ENCODE measurements around the gene TP53BP2.
"Not testable (repeated sequence)": the region's sequence is repeated elsewhere in the genome, so short reads cannot be mapped to it uniquely, and the experiment has no call there.

The TP53BP2 gene

GRCh38 chr1:223831755-223832636 lies 13.8 kb downstream of the TP53BP2 start:
- DNase-seq (ENCODE audit: low read depth), result no peak

GRCh38 chr1:223829678-223830077 lies 16.1 kb downstream of the TP53BP2 start:
- DNase-seq (ENCODE audit: low read depth), result no peak

- no peak for DNase-seq (ENCODE audit: low read depth)
These were observed 17.4 kb downstream of the TP53BP2 start for GRCh38 chr1:223828162-223828848.

- no peak for DNase-seq (ENCODE audit: low read depth)
These were observed 18.5 kb downstream of the TP53BP2 start for GRCh38 chr1:223827193-223827663.

- DNase-seq (ENCODE audit: low read depth), result no peak
These were observed 19.7 kb downstream of the TP53BP2 start for GRCh38 chr1:223825767-223826748.

- no peak for DNase-seq (ENCODE audit: low read depth)
These were observed 21.0 kb downstream of the TP53BP2 start for GRCh38 chr1:223824712-223825111.

- DNase-seq (ENCODE audit: low read depth), result no peak
These were observed 21.5 kb downstream of the TP53BP2 start for GRCh38 chr1:223824287-223824686.

- DNase-seq (ENCODE audit: low read depth), result no peak
These were observed 24.8 kb downstream of the TP53BP2 start for GRCh38 chr1:223820971-223821370.

- no peak for DNase-seq (ENCODE audit: low read depth)
These were observed 25.3 kb downstream of the TP53BP2 start for GRCh38 chr1:223820515-223820858.

- DNase-seq (ENCODE audit: low read depth), result no peak
These were observed 25.8 kb downstream of the TP53BP2 start for GRCh38 chr1:223819730-223820514.

- DNase-seq (ENCODE audit: low read depth), result not testable (repeated sequence)
These were observed 28.5 kb downstream of the TP53BP2 start for GRCh38 chr1:223817265-223817664.

- DNase-seq (ENCODE audit: low read depth), result no peak
These were observed 29.9 kb downstream of the TP53BP2 start for GRCh38 chr1:223815865-223816264.

GRCh38 chr1:223815020-223815853 lies 30.5 kb downstream of the TP53BP2 start:
- DNase-seq (ENCODE audit: low read depth), result no peak

GRCh38 chr1:223813645-223814044 lies 32.1 kb downstream of the TP53BP2 start:
- DNase-seq (ENCODE audit: low read depth), result no peak

GRCh38 chr1:223811634-223812101 lies 34.1 kb downstream of the TP53BP2 start:
- no peak for DNase-seq (ENCODE audit: low read depth)

GRCh38 chr1:223810586-223810985 lies 35.2 kb downstream of the TP53BP2 start:
- no peak for DNase-seq (ENCODE audit: low read depth)

- not testable (repeated sequence) for DNase-seq (ENCODE audit: low read depth)
These were observed 35.8 kb downstream of the TP53BP2 start for GRCh38 chr1:223809905-223810304.

- DNase-seq (ENCODE audit: low read depth), result no peak
These were observed 42.5 kb downstream of the TP53BP2 start for GRCh38 chr1:223803211-223803610.

GRCh38 chr1:223802602-223803001 lies 43.1 kb downstream of the TP53BP2 start:
- no peak for DNase-seq (ENCODE audit: low read depth)

GRCh38 chr1:223802032-223802431 lies 43.7 kb downstream of the TP53BP2 start:
- DNase-seq (ENCODE audit: low read depth), result no peak

Data from stimulated activated CD4-positive, alpha-beta T cell treated with anti-CD3 and anti-CD28 coated beads, Interleukin-2, amount 100 ng/mL, for 4 hours (primary cell).